ENCODE results near the gene KLHL13. TPM values are rescaled to one million over a fixed set of nuclear protein-coding genes. Genes with fewer than 3 reads are reported as not detected.

Gene KLHL13
- total RNA-seq, 2 donors from 2014 or later, result 3.7 to 12.4 TPM

GRCh38 chrX:117860517-117860916 lies 256.1 kb downstream of the KLHL13 start:
- Histone ChIP-seq H3K27me3 (ENCODE audit: control insufficient read depth, insufficient read depth, low read length, poor library complexity, severe bottlenecking) (no peaks in the 10 kb centered on the region), H3K4me1 (ENCODE audit: control insufficient read depth, insufficient read depth, low read length) (no peaks in the 10 kb centered on the region), H3K9me3 (ENCODE audit: control insufficient read depth, low read length) (no peaks in the 10 kb centered on the region), H3K27ac (ENCODE audit: low read depth, low read length) (no peak overlapping the region), H3K9ac (ENCODE audit: extremely low read depth, low read length, poor library complexity, severe bottlenecking) (no peak overlapping the region), H3K4me3 (ENCODE audit: low read length) (no peak overlapping the region), H3K36me3 (ENCODE audit: control insufficient read depth, insufficient read depth, low read length) (no peaks in the 10 kb centered on the region)
- Mint-ChIP-seq H3K9me3 (peaks cover 31% of the 10 kb centered on the region), H3K27ac (no peak overlapping the region), H3K27me3 (ENCODE audit: insufficient read depth) (no peaks in the 10 kb centered on the region), H3K4me1 (no peaks in the 10 kb centered on the region), H3K4me3 (no peak overlapping the region), H3K36me3 (ENCODE audit: low read depth) (no peaks in the 10 kb centered on the region)
- WGBS, 2 experiments (ENCODE audit: insufficient coverage in 1 of 2, insufficient read length in 1 of 2), result 88% methylated on average over 1 of the region's 1 CpG; no CpG with 5 or more reads in 1 of the 2 experiments
- DNase-seq, result no peak
- TF ChIP-seq, protein P1, sequence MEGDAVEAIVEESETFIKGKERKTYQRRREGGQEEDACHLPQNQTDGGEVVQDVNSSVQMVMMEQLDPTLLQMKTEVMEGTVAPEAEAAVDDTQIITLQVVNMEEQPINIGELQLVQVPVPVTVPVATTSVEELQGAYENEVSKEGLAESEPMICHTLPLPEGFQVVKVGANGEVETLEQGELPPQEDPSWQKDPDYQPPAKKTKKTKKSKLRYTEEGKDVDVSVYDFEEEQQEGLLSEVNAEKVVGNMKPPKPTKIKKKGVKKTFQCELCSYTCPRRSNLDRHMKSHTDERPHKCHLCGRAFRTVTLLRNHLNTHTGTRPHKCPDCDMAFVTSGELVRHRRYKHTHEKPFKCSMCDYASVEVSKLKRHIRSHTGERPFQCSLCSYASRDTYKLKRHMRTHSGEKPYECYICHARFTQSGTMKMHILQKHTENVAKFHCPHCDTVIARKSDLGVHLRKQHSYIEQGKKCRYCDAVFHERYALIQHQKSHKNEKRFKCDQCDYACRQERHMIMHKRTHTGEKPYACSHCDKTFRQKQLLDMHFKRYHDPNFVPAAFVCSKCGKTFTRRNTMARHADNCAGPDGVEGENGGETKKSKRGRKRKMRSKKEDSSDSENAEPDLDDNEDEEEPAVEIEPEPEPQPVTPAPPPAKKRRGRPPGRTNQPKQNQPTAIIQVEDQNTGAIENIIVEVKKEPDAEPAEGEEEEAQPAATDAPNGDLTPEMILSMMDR (conservative IDR thresholded peaks at IDR 0.05), result no peak

DNA sequence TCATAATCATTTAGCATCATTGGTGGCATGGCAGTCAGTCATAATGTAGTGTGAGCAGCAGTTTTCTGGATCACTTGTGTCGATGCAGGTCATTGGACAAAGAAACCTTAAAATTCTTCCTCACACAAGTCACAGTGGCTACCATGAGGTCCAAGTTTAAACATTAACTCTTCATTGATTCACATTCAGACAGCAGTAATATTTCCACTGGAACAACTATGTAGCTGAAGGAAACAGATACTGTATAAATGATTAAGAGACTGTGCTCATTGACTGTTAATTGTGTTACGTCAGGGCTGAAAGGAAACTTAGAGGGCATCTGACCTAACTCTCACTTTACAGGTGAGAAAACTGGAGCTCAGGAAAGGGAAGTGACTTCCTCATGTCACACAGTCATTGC lies 261.8 kb downstream of the KLHL13 start:
- peaks cover 36% of the 10 kb centered on the region for H3K9me3 Mint-ChIP-seq
- no peaks in the 10 kb centered on the region for H3K4me1 Mint-ChIP-seq
- H3K4me1 ChIP-seq (ENCODE audit: control insufficient read depth, insufficient read depth, low read length), result no peaks in the 10 kb centered on the region
- H3K9ac ChIP-seq (ENCODE audit: extremely low read depth, low read length, poor library complexity, severe bottlenecking), result no peak overlapping the region
- no peaks in the 10 kb centered on the region for H3K36me3 ChIP-seq (ENCODE audit: control insufficient read depth, insufficient read depth, low read length)
- no peaks in the 10 kb centered on the region for H3K9me3 ChIP-seq (ENCODE audit: control insufficient read depth, low read length)
- H3K4me3 Mint-ChIP-seq, result no peak overlapping the region
- DNase-seq, result no peak
- no peak overlapping the region for H3K27ac ChIP-seq (ENCODE audit: low read depth, low read length)
- H3K27ac Mint-ChIP-seq, result no peak overlapping the region
- H3K4me3 ChIP-seq (ENCODE audit: low read length), result no peak overlapping the region
- no peaks in the 10 kb centered on the region for H3K27me3 ChIP-seq (ENCODE audit: control insufficient read depth, insufficient read depth, low read length, poor library complexity, severe bottlenecking)
- 95% methylated on average over 2 of the region's 2 CpGs; no CpG with 5 or more reads in 1 of the 2 experiments for WGBS, 2 experiments (ENCODE audit: insufficient coverage in 1 of 2, insufficient read length in 1 of 2)
- no peaks in the 10 kb centered on the region for H3K36me3 Mint-ChIP-seq (ENCODE audit: low read depth)
- no peaks in the 10 kb centered on the region for H3K27me3 Mint-ChIP-seq (ENCODE audit: insufficient read depth)
- TF ChIP-seq, protein P1 (conservative IDR thresholded peaks at IDR 0.05), result no peak

DNA sequence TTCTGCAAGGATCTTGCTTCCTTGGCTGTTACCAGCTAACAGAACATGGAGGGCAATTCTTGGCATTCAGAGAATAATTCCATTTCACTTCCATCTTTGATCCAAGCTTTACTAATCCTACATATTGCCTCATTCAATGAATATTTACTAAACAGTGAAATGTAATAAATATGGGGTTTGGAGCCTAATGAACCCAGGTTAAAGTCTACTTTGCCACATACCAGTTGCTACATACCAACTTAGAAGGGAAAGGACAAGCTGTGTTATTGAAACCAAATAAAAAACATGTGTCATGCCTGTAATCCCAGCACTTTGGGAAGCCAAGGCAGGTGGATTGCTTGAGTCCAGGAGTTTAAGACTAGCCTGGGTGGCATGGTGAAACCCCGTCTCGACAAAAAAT lies 265.6 kb downstream of the KLHL13 start:
- H3K4me3 ChIP-seq (ENCODE audit: low read length), result no peak overlapping the region
- Mint-ChIP-seq H3K27me3 (ENCODE audit: insufficient read depth) (no peaks in the 10 kb centered on the region), H3K4me3 (no peak overlapping the region), H3K9me3 (peaks cover 50% of the 10 kb centered on the region), H3K36me3 (ENCODE audit: low read depth) (no peaks in the 10 kb centered on the region), H3K27ac (no peak overlapping the region), H3K4me1 (no peaks in the 10 kb centered on the region)
- no peaks in the 10 kb centered on the region for H3K27me3 ChIP-seq (ENCODE audit: control insufficient read depth, insufficient read depth, low read length, poor library complexity, severe bottlenecking)
- no peak overlapping the region for H3K27ac ChIP-seq (ENCODE audit: low read depth, low read length)
- TF ChIP-seq, protein P1 (conservative IDR thresholded peaks at IDR 0.05), result no peak
- H3K9ac ChIP-seq (ENCODE audit: extremely low read depth, low read length, poor library complexity, severe bottlenecking), result no peak overlapping the region
- H3K36me3 ChIP-seq (ENCODE audit: control insufficient read depth, insufficient read depth, low read length), result no peaks in the 10 kb centered on the region
- 94% methylated on average over 2 of the region's 2 CpGs; no CpG with 5 or more reads in 1 of the 2 experiments for WGBS, 2 experiments (ENCODE audit: insufficient coverage in 1 of 2, insufficient read length in 1 of 2)
- H3K4me1 ChIP-seq (ENCODE audit: control insufficient read depth, insufficient read depth, low read length), result no peaks in the 10 kb centered on the region
- no peaks in the 10 kb centered on the region for H3K9me3 ChIP-seq (ENCODE audit: control insufficient read depth, low read length)
- no peak for DNase-seq

Other genes with a start within 250 kb of the KLHL13 start
- 10 to 100 TPM; 26.3 to 36.3 TPM for gene WDR44, start 229.3 kb upstream of the KLHL13 start, total RNA-seq